HEK293 (cell line): ENCODE measurements around the gene ATP6V1A.
"Not testable (repeated sequence)": the region's sequence is repeated elsewhere in the genome, so short reads cannot be mapped to it uniquely, and the experiment has no call there.

Experiments
- CTCF ChIA-PET: fragments of 350-600 bp; formaldehyde crosslinking; extraction: SDS; loops from one replicate; lab custom pipeline; 2021; ENCODE audit warnings: antibody characterized with exemption; lab: Yijun Ruan, JAX
- POLR2A ChIA-PET: fragments of 300-600 bp; formaldehyde crosslinking; extraction: SDS; loops from one replicate; lab custom pipeline; 2020; ENCODE audit warnings: antibody characterized with exemption, inconsistent platforms; lab: Yijun Ruan, JAX
- H3K27ac ChIP-seq: fragments of 200-500 bp; sonication (Bioruptor generic); 2 replicates; pipeline ENCODE4 v1.5.1; 2014; ENCODE audit warnings: low read depth, low read length, control low read depth, inconsistent platforms; ENCODE audit errors: extremely low read depth
- H3K36me3 ChIP-seq, 2 experiments: fragments of 200-500 bp in 1 of 2; sonication (Bioruptor generic) in 1 of 2; 1 replicate in 1 of 2; 2 replicates in 1 of 2; pipeline ENCODE4 v1.5.1; 2014 to 2017; ENCODE audit warnings: inconsistent platforms in 2 of 2, low read length in 2 of 2; ENCODE audit not compliant: control insufficient read depth in 2 of 2, insufficient read depth in 1 of 2
- H3K4me1 ChIP-seq: fragments of 200-500 bp; sonication (Bioruptor generic); 2 replicates; pipeline ENCODE4 v1.5.1; 2014; ENCODE audit warnings: mild to moderate bottlenecking, low read length, inconsistent platforms; ENCODE audit not compliant: control insufficient read depth, insufficient read depth
- H3K4me3 ChIP-seq: 2 replicates; pipeline ENCODE4 v1.5.1; 2011; ENCODE audit warnings: low read depth, mild to moderate bottlenecking, control low read depth, low read length, moderate library complexity
- H3K9me3 ChIP-seq: fragments of 200-500 bp; sonication (Bioruptor generic); 2 replicates; pipeline ENCODE4 v1.5.1; 2014; ENCODE audit warnings: low read depth, low read length, inconsistent platforms; ENCODE audit not compliant: control insufficient read depth, insufficient read depth
- IKZF3 ChIP-seq: fragments of 450-650 bp; IDR thresholded peaks from 2 replicates; pipeline ENCODE4 v1.5.0; 2018; ENCODE audit warnings: missing biosample characterization, mild to moderate bottlenecking, missing genetic modification characterization, moderate library complexity
- KLF8 ChIP-seq: fragments of 450-650 bp; formaldehyde crosslinking; IDR thresholded peaks from 2 replicates; pipeline ENCODE4 v1.5.1; 2016; ENCODE audit warnings: missing biosample characterization, missing genetic modification characterization
- SETDB1 ChIP-seq: IDR thresholded peaks from one replicate; pipeline ENCODE4 v1.6.1; 2017; ENCODE audit warnings: mild to moderate bottlenecking, low read length, moderate library complexity, mixed read lengths; ENCODE audit not compliant: insufficient read length
- YY1 ChIP-seq: fragments of 450-650 bp; formaldehyde crosslinking; IDR thresholded peaks from 2 replicates; pipeline ENCODE4 v1.5.1; 2018; ENCODE audit warnings: missing biosample characterization, missing genetic modification characterization
- ZBTB21 ChIP-seq: fragments of 450-650 bp; formaldehyde crosslinking; IDR thresholded peaks from 2 replicates; pipeline ENCODE4 v1.5.1; 2017; ENCODE audit warnings: missing biosample characterization, missing genetic modification characterization
- ZBTB44 ChIP-seq: fragments of 450-650 bp; IDR thresholded peaks from 2 replicates; pipeline ENCODE4 v1.5.1; 2018; ENCODE audit warnings: missing biosample characterization, mild to moderate bottlenecking, missing genetic modification characterization
- ZNF10 ChIP-seq: fragments of 450-650 bp; formaldehyde crosslinking; IDR thresholded peaks from 2 replicates; pipeline ENCODE4 v1.5.1; 2017; ENCODE audit warnings: missing biosample characterization, missing genetic modification characterization
- ZNF112 ChIP-seq: fragments of 450-650 bp; formaldehyde crosslinking; IDR thresholded peaks from 2 replicates; pipeline ENCODE4 v1.5.0; 2017; ENCODE audit warnings: missing biosample characterization, missing genetic modification characterization
- ZNF202 ChIP-seq: fragments of 450-650 bp; formaldehyde crosslinking; IDR thresholded peaks from 2 replicates; pipeline ENCODE4 v1.5.1; 2016; ENCODE audit warnings: missing biosample characterization, missing genetic modification characterization, borderline replicate concordance
- ZNF221 ChIP-seq: fragments of 450-650 bp; formaldehyde crosslinking; IDR thresholded peaks from 2 replicates; pipeline ENCODE4 v1.5.1; 2017; ENCODE audit warnings: missing biosample characterization, missing genetic modification characterization, borderline replicate concordance
- ZNF23 ChIP-seq: fragments of 450-650 bp; formaldehyde crosslinking; IDR thresholded peaks from 2 replicates; pipeline ENCODE4 v1.5.1; 2016; ENCODE audit warnings: missing biosample characterization, missing genetic modification characterization, borderline replicate concordance
- ZNF24 ChIP-seq: fragments of 450-650 bp; formaldehyde crosslinking; IDR thresholded peaks from 2 replicates; pipeline ENCODE4 v1.5.1; 2016; ENCODE audit warnings: missing biosample characterization, missing genetic modification characterization
- ZNF335 ChIP-seq: fragments of 450-650 bp; formaldehyde crosslinking; conservative IDR thresholded peaks from 2 replicates; pipeline ENCODE4 v1.5.1; 2016; ENCODE audit warnings: missing biosample characterization, missing genetic modification characterization
- ZNF366 ChIP-seq: fragments of 450-650 bp; formaldehyde crosslinking; conservative IDR thresholded peaks from 2 replicates; pipeline ENCODE4 v1.5.1; 2016; ENCODE audit warnings: missing biosample characterization, missing genetic modification characterization
- ZNF426 ChIP-seq: fragments of 450-650 bp; formaldehyde crosslinking; IDR thresholded peaks from 2 replicates; pipeline ENCODE4 v1.5.1; 2017; ENCODE audit warnings: missing biosample characterization, missing genetic modification characterization, mild to moderate bottlenecking, inconsistent platforms, moderate library complexity
- ZNF433 ChIP-seq: fragments of 450-650 bp; formaldehyde crosslinking; IDR thresholded peaks from 2 replicates; pipeline ENCODE4 v1.5.1; 2016; ENCODE audit warnings: missing biosample characterization, missing genetic modification characterization, low read depth
- ZNF529 ChIP-seq: fragments of 450-650 bp; formaldehyde crosslinking; IDR thresholded peaks from 2 replicates; pipeline ENCODE4 v1.5.1; 2017; ENCODE audit warnings: missing genetic modification characterization, missing biosample characterization; ENCODE audit not compliant: insufficient replicate concordance
- ZNF664 ChIP-seq: fragments of 450-650 bp; formaldehyde crosslinking; IDR thresholded peaks from 2 replicates; pipeline ENCODE4 v1.5.1; 2016; ENCODE audit warnings: missing biosample characterization, missing genetic modification characterization
- ZNF837 ChIP-seq: fragments of 450-650 bp; formaldehyde crosslinking; IDR thresholded peaks from 2 replicates; pipeline ENCODE4 v1.5.1; 2016; ENCODE audit warnings: missing biosample characterization, missing genetic modification characterization
- ZSCAN23 ChIP-seq: fragments of 450-650 bp; formaldehyde crosslinking; IDR thresholded peaks from 2 replicates; pipeline ENCODE4 v1.5.1; 2016; ENCODE audit warnings: missing biosample characterization, missing genetic modification characterization
- TF ChIP-seq, protein P1 (sequence below): IDR thresholded peaks from 2 replicates; pipeline ENCODE4 v1.6.1; 2011; ENCODE audit warnings: mild to moderate bottlenecking, low read depth, low read length, borderline replicate concordance
- TF ChIP-seq, protein P2 (sequence below): fragments of 450-650 bp; formaldehyde crosslinking; IDR thresholded peaks from 2 replicates; pipeline ENCODE4 v1.5.1; 2016; ENCODE audit warnings: missing biosample characterization, missing genetic modification characterization

Gene ATP6V1A

GRCh38 chr3:113847247-113847646, 100.4 kb downstream of the ATP6V1A start:
- no peak overlapping the region for H3K4me3 ChIP-seq
- TF ChIP-seq SETDB1 = no peak
- no peak for TF ChIP-seq ZNF221 (tag by site-specific recombination)
- TF ChIP-seq ZBTB44 (tag by site-specific recombination) = no peak
- TF ChIP-seq, protein P1, sequence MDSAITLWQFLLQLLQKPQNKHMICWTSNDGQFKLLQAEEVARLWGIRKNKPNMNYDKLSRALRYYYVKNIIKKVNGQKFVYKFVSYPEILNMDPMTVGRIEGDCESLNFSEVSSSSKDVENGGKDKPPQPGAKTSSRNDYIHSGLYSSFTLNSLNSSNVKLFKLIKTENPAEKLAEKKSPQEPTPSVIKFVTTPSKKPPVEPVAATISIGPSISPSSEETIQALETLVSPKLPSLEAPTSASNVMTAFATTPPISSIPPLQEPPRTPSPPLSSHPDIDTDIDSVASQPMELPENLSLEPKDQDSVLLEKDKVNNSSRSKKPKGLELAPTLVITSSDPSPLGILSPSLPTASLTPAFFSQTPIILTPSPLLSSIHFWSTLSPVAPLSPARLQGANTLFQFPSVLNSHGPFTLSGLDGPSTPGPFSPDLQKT = no peak
- TF ChIP-seq ZNF24 (tag by site-specific recombination) = no peak
- TF ChIP-seq KLF8 (tag by site-specific recombination) = no peak
- TF ChIP-seq ZNF23 (tag by site-specific recombination) = no peak
- TF ChIP-seq ZNF335 (tag by site-specific recombination) = no peak
- TF ChIP-seq ZNF837 (tag by site-specific recombination) = no peak
- TF ChIP-seq ZNF10 (tag by site-specific recombination) = no peak
- no peak for TF ChIP-seq YY1 (tag by site-specific recombination)
- TF ChIP-seq ZSCAN23 (tag by site-specific recombination) = no peak
- TF ChIP-seq ZNF112 (tag by site-specific recombination) = no peak
- H3K4me1 ChIP-seq = no peaks in the 10 kb centered on the region
- H3K9me3 ChIP-seq = no peaks in the 10 kb centered on the region
- H3K27ac ChIP-seq = no peak overlapping the region
- ChIA-PET POLR2A (interaction anchor here (0.6 kb wide), 1 partner anchor 450 kb away, joined by 9 read pairs; no protein-coding TSS in a partner anchor), CTCF (interaction anchor here (1.0 kb wide), 1 partner anchor 309 kb away, joined by 3 read pairs; no protein-coding TSS in a partner anchor)
- H3K36me3 ChIP-seq = no peaks in the 10 kb centered on the region

- Histone ChIP-seq H3K27ac (no peak overlapping the region), H3K4me1 (no peaks in the 10 kb centered on the region), H3K36me3 (no peaks in the 10 kb centered on the region), H3K4me3 (no peak overlapping the region), H3K9me3 (no peaks in the 10 kb centered on the region)
- ChIA-PET POLR2A (interaction anchor here (0.6 kb wide), 1 partner anchor 449 kb away, joined by 9 read pairs; no protein-coding TSS in a partner anchor), CTCF (no interaction called here)
- 0 out of 2 replicates have a peak, but pooled peaks have one; percentile 17 for TF ChIP-seq ZNF366 (tag by site-specific recombination)
- TF ChIP-seq ZBTB21 (tag by site-specific recombination) = no peak
- TF ChIP-seq IKZF3 (tag by site-specific recombination) = no peak
These were observed 101.0 kb downstream of the ATP6V1A start for GRCh38 chr3:113847664-113848461.

- H3K4me1 ChIP-seq, H3K4me3 ChIP-seq, POLR2A ChIA-PET, H3K27ac ChIP-seq, H3K9me3 ChIP-seq, H3K36me3 ChIP-seq: not testable (repeated sequence)
- CTCF ChIA-PET = interaction anchor here (0.6 kb wide), 1 partner anchor 65 kb away, joined by 3 read pairs; no protein-coding TSS in a partner anchor
- TF ChIP-seq ZNF664 = 0 out of 2 replicates have a peak, but pooled peaks have one; percentile 26
- TF ChIP-seq ZNF426 = peak; percentile 86
- peak; percentile 37 for TF ChIP-seq ZNF529 (tag by site-specific recombination)
- TF ChIP-seq, protein P2, sequence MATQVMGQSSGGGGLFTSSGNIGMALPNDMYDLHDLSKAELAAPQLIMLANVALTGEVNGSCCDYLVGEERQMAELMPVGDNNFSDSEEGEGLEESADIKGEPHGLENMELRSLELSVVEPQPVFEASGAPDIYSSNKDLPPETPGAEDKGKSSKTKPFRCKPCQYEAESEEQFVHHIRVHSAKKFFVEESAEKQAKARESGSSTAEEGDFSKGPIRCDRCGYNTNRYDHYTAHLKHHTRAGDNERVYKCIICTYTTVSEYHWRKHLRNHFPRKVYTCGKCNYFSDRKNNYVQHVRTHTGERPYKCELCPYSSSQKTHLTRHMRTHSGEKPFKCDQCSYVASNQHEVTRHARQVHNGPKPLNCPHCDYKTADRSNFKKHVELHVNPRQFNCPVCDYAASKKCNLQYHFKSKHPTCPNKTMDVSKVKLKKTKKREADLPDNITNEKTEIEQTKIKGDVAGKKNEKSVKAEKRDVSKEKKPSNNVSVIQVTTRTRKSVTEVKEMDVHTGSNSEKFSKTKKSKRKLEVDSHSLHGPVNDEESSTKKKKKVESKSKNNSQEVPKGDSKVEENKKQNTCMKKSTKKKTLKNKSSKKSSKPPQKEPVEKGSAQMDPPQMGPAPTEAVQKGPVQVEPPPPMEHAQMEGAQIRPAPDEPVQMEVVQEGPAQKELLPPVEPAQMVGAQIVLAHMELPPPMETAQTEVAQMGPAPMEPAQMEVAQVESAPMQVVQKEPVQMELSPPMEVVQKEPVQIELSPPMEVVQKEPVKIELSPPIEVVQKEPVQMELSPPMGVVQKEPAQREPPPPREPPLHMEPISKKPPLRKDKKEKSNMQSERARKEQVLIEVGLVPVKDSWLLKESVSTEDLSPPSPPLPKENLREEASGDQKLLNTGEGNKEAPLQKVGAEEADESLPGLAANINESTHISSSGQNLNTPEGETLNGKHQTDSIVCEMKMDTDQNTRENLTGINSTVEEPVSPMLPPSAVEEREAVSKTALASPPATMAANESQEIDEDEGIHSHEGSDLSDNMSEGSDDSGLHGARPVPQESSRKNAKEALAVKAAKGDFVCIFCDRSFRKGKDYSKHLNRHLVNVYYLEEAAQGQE (tag by site-specific recombination) = peak; percentile 77
- peak; percentile 69; the same call in 1 of the 2 replicates for TF ChIP-seq ZNF202 (tag by site-specific recombination)
- 0 out of 2 replicates have a peak, but pooled peaks have one; percentile 44 for TF ChIP-seq ZNF433 (tag by site-specific recombination)
These were observed 102.2 kb downstream of the ATP6V1A start for GRCh38 chr3:113849071-113849470.
